Fibroblast of gingiva (primary cell): ENCODE measurements around the gene LUC7L2.
"Not testable (repeated sequence)": the region's sequence is repeated elsewhere in the genome, so short reads cannot be mapped to it uniquely, and the experiment has no call there.

Source experiments
- DNase-seq: peaks from one replicate; pipeline ENCODE4 v3.0.0-alpha.2; 2011; ENCODE audit warnings: low read depth

LUC7L2 gene

GRCh38 chr7:139359366-139360209, at the start of gene LUC7L2:
Gene LUC7L2, plus strand, starts transcription at chr7:139359894. Its CDS starts 368 bp downstream, at chr7:139360262.
- DNase-seq, result peak; percentile 98

- no peak for DNase-seq
These were observed 41.7 kb upstream of the LUC7L2 start for GRCh38 chr7:139317939-139318505.

- peak; percentile 25 for DNase-seq
These were observed 38.5 kb upstream of the LUC7L2 start for GRCh38 chr7:139321071-139321745.

GRCh38 chr7:139324709-139325108, 35.0 kb upstream of the LUC7L2 start:
- not testable (repeated sequence) for DNase-seq

GRCh38 chr7:139328375-139328774, 31.3 kb upstream of the LUC7L2 start:
- DNase-seq, result peak; percentile 78

GRCh38 chr7:139329119-139329518, 30.6 kb upstream of the LUC7L2 start:
- no peak for DNase-seq

GRCh38 chr7:139330333-139331030, 29.2 kb upstream of the LUC7L2 start:
- no peak for DNase-seq

GRCh38 chr7:139332697-139333359, 26.9 kb upstream of the LUC7L2 start:
- DNase-seq, result no peak

GRCh38 chr7:139333443-139333842, 26.3 kb upstream of the LUC7L2 start:
- DNase-seq, result not testable (repeated sequence)

GRCh38 chr7:139334399-139335150, 25.1 kb upstream of the LUC7L2 start:
- no peak for DNase-seq

- no peak for DNase-seq
These were observed 20.7 kb upstream of the LUC7L2 start for GRCh38 chr7:139339025-139339424.

GRCh38 chr7:139339698-139340036, 20.0 kb upstream of the LUC7L2 start:
- DNase-seq, result no peak

- DNase-seq, result peak; percentile 99
These were observed 19.5 kb upstream of the LUC7L2 start for GRCh38 chr7:139340037-139340807.

GRCh38 chr7:139340808-139341057, 19.0 kb upstream of the LUC7L2 start:
- DNase-seq, result peak; percentile 86

- peak; percentile 94 for DNase-seq
These were observed 18.5 kb upstream of the LUC7L2 start, which contains the start of gene FMC1 for GRCh38 chr7:139341058-139341775. Gene FMC1, plus strand, starts transcription at chr7:139341337. Its CDS starts 48 bp downstream, at chr7:139341385.

GRCh38 chr7:139341776-139342226, 17.9 kb upstream of the LUC7L2 start:
- DNase-seq, result no peak

GRCh38 chr7:139345042-139345441, 14.7 kb upstream of the LUC7L2 start:
- no peak for DNase-seq

- no peak for DNase-seq
These were observed 8.7 kb upstream of the LUC7L2 start for GRCh38 chr7:139351027-139351426.

- no peak for DNase-seq
These were observed 5.0 kb upstream of the LUC7L2 start for GRCh38 chr7:139354729-139355128.

GRCh38 chr7:139355320-139355719, 4.4 kb upstream of the LUC7L2 start:
- DNase-seq, result peak; percentile 22
